Dedifferentiated amniotic fluid mesenchymal stem cell (primary cell): ENCODE measurements around the gene LAMC1.
A peak's percentile ranks its signal among the peaks of the same experiment; 100 is the strongest.
"Not testable (repeated sequence)": the region's sequence is repeated elsewhere in the genome, so short reads cannot be mapped to it uniquely, and the experiment has no call there.

Experiments used
- DNase-seq: peaks from one replicate; pipeline ENCODE4 v3.0.0-alpha.2; 2016; ENCODE audit errors: extremely low spot score

LAMC1 gene

DNA sequence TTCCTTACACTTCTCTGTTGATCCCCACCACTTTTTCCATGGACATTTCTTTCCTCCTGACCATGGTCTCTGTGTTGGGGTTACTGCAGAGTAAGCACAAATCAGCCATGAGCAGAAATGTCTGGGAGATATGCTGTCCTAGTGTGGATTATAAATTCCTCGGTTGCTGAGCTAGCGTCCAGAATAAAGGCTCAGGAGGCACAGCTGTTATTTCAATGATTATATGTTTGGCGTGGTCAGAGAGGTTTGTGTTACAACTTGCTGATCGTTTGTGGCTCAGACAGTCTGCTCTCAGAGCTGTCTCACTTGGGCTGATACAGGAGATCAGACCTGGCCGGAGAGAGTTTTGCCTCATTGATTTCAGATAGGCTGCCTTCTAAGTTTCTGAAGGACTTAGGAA lies 125.4 kb downstream of the LAMC1 start:
- DNase-seq: peak; percentile 15

DNA sequence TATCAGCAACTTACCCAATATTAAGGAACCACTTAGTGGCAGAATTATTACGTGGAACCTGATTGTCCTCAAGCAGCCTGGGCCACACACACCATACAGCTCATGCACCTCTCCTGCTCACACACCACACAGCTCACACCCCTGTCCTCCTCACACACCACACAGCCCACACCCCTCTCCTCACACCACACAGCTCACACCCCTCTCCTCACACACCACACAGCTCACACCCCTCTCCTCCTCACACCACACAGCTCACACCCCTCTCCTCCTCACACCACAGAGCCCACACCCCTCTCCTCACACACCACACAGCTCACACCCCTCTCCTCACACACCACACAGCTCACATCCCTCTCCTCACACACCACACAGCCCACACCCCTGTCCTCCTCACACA lies 126.1 kb downstream of the LAMC1 start:
- no peak for DNase-seq

DNA sequence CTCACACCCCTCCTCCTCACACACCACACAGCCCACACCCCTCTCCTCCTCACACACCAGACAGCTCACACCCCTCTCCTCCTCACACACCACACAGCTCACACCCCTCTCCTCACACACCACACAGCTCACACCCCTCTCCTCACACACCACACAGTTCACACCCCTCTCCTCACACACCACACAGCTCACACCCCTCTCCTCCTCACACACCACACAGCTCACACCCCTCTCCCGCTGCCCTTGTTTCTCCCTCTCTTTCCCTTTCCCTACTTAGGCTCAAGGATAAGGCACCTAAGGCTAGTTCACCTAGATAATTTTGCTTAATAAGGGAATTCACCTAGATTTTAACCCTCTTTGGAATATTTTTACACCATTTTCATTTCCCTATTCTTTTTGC lies 126.8 kb downstream of the LAMC1 start:
- DNase-seq: not testable (repeated sequence)

DNA sequence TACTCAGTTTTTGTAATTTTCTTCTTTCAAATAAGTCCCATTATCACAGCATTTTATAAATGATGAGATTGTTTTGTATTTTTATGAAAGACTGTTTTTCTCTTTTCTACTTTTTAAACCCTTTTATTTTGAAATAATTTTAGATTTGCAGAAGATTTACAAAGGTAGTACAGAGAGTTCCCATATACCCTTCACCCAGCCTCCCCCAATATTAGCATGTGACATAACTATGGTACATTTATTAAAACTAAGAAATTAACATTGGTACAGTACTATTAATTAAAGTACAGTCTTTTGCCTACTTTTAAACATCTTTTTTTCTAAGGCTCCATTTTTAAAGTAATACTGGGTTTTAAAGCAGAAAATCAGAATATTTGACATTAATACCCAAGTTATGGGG lies 127.2 kb downstream of the LAMC1 start:
- no peak for DNase-seq

DNA sequence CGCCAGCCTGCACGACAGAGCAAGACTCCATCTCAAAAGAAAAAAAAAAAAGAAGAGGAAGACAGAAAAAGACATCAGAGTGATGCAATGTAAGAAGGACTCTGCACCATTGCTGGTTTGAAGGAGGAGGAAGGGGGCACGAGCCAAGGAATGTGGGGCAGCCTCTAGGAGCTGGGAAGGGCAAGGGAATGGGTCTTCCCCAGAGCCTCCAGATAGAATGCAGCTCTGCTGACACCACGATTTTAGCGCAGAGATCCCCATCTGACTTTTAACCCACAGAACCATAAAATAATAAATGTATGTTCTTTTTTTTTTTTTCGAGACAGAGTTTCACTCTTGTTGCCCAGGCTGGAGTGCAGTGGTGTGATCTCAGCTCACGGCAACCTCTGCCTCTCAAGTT lies 129.0 kb downstream of the LAMC1 start:
- no peak for DNase-seq

DNA sequence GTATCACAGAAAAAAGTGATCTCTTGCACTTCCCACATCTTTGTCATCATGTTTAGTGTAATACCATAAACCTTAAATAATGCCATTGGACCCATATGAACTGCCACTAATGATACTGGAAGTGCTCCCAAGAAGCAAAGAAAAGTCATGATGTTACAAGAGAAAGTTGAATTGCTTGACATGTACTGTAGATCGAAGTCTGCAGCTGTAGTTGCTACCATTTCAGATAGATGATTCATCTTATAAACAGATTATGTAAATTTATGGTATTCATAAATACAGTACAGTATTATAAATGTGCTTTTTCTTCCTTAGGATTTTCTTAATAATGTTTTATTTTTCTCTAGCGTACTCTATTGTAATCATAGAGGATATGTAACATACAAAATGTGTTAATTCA lies 132.7 kb downstream of the LAMC1 start:
- no peak for DNase-seq

DNA sequence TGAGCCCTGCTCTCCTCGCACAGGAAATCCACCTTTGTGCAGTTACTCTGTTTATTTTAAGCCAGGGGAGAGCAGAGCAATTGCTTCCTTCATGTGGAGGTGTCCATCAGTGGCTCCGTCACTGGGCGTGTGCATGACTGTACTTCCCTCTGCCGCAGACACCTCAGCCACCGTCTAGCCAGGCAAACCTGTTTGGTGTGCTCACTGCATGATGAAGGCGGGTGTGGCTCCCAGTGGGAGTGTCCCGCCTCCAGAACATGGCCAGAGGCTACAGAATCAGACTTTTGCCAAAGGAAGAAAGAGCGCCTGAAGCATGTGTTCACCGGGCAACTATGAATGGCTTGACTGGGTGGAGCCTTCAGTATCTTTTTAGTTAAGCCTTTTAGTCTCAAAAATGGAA lies 136.7 kb downstream of the LAMC1 start:
- no peak for DNase-seq

- DNase-seq: no peak
Observed at GRCh38 chr1:183161391-183161790, 138.2 kb downstream of the LAMC1 start.

- peak; percentile 50 for DNase-seq
Observed at GRCh38 chr1:183163316-183163715, 140.1 kb downstream of the LAMC1 start.

- DNase-seq: no peak
Observed at GRCh38 chr1:183164340-183164739, 141.1 kb downstream of the LAMC1 start.

- no peak for DNase-seq
Observed at GRCh38 chr1:183164963-183165362, 141.7 kb downstream of the LAMC1 start.

DNA sequence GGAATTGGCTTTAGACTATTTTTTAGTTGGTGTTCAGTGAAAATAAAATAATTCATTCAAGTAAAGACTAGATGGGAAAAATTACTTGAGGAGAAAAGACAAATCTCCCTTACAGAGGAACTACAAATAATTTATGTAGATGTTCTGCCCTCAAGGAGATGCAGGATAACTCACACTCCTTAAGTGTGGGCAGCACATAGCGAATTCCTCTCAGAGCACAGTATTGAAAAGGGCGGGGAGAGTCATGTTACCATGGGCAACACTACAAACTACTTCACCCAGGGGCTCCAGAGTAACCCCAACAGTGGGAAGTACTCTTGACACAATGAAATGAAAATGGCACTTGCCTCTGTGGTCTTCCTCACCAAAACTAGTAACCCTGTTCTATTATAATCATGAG lies 142.2 kb downstream of the LAMC1 start:
- DNase-seq: no peak

- no peak for DNase-seq
Observed at GRCh38 chr1:183166454-183166853, 143.2 kb downstream of the LAMC1 start.

DNA sequence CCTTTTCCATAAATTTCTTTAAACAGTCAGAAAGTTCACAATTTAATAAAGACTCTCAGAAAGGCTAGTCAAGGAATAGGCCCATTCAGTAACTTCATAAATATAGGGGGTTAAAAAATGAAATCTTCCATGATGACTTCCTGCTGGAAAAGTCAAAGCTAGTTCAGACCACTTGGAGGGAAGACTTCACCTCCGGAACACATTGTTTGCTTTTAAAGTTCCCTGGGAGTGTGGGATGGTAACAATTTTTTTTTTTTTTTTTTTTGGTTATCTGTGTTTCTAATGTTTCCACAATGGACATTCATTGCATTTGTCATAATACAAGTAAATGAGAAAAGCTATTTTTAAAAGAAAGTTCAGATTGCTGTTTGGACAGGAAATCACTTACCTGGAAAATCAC lies 144.5 kb downstream of the LAMC1 start:
- DNase-seq: no peak

DNA sequence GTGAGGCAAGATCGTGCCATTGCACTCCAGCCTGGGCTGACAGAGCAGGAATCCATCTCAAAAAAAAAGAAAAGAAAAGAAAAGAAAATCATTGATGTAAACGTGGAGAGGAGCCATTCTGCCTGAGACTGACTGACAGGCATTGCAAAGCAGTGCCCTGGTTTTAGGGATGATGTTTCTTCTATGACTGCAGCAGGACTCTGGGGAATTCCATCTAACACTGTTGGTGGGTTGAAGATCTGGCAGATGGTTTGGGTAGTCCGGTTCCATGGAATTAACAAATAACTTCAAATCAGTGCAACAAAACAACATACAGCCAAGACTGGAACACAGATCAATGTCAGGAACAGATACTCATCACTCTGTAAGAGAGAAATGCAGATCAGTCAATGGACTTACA lies 145.1 kb downstream of the LAMC1 start:
- DNase-seq: no peak

- DNase-seq: no peak
Observed at GRCh38 chr1:183173828-183174227, 150.6 kb downstream of the LAMC1 start.

- no peak for DNase-seq
Observed at GRCh38 chr1:183175631-183176030, 152.4 kb downstream of the LAMC1 start.

GRCh38 chr1:183178545-183178944 lies 155.3 kb downstream of the LAMC1 start:
- DNase-seq: peak; percentile 14

- peak; percentile 11 for DNase-seq
Observed at GRCh38 chr1:183179033-183179432, 155.8 kb downstream of the LAMC1 start.

DNA sequence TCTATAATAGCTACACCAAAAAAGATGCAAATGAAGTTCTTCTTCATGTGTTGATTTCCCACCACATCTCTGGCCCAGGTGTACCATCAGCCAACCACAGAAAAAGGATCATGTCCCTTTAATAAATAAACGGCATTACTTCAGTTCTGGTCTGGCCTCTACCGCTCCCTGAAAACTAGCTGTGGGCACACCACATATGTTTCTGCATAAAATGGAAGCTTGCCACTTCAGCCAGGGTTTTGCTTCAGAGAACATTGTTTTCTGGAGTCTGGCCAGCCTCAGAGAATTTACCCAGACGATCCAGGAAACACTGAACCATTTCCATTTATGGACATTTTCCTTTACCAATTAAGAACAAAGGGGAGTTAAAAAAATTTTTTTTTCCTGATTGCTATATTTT lies 157.0 kb downstream of the LAMC1 start:
- peak; percentile 92 for DNase-seq

- peak; percentile 77 for DNase-seq
Observed at GRCh38 chr1:183180634-183181056, 157.4 kb downstream of the LAMC1 start.

DNA sequence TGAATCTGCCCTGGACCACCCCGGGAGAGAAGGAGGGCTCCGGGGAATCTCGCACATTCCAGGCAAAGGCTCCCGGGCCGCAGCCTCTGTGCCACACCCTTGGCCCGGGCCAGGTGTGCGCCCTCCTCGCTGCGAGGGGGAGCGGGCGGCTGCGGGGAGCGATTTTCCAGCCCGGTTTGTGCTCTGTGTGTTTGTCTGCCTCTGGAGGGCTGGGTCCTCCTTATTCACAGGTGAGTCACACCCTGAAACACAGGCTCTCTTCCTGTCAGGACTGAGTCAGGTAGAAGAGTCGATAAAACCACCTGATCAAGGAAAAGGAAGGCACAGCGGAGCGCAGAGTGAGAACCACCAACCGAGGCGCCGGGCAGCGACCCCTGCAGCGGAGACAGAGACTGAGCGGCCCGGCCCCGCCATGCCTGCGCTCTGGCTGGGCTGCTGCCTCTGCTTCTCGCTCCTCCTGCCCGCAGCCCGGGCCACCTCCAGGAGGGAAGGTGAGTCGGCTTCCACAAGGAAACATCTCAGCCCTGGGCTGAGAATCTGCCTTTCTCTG lies 162.8 kb downstream of the LAMC1 start, which contains the start of gene LAMC2:
TSS of gene LAMC2 (plus strand) at position 324 of the 550 bp plus-strand sequence. CDS start at position 413, 89 bp downstream.
- DNase-seq: no peak

DNA sequence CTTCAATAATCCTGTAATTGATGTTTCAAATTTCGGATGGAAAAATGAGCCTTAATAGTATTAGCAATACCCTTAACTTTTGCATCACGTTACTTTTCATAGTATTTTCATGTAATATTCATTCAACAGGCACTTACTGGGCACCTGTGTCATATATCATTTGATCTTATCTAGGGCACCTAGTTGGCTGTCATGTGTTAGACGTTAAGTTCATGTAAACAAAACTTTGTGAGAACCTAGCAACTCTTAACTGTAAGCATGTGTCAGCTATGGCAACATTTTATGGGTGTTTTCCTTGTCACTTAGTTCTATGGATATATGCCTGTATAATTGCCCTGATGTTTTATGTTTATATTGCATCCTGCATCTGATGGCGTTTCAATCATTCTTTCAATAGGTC lies 163.6 kb downstream of the LAMC1 start:
- no peak for DNase-seq

GRCh38 chr1:183188240-183188639 lies 165.0 kb downstream of the LAMC1 start:
- no peak for DNase-seq
